HCT116 (cell line): Measurements from ENCODE around the gene ARHGEF18. TPM values are rescaled to one million over a fixed set of nuclear protein-coding genes. Genes with fewer than 3 reads are reported as not detected.

Experiments
- total RNA-seq: library from RNA; stranded (reverse); gene quantifications from one replicate; pipeline ENCODE4 v1.2.1, GENCODE V29; 2021; ENCODE audit not compliant: unreplicated experiment

The ARHGEF18 gene
- total RNA-seq, 1 experiment from 2014 or later, result 32.2 TPM

Other genes starting within 250 kb of the ARHGEF18 start
- gene INSR, start 54.5 kb upstream of the ARHGEF18 start, total RNA-seq, result 25.4 TPM
- gene PEX11G, start 140.1 kb downstream of the ARHGEF18 start, total RNA-seq, result 6.4 TPM
- 20.7 TPM for gene ZNF358, start 167.2 kb downstream of the ARHGEF18 start, total RNA-seq
- 19.1 TPM for gene MCOLN1, start 173.7 kb downstream of the ARHGEF18 start, total RNA-seq
- gene PNPLA6, start 186.8 kb downstream of the ARHGEF18 start, total RNA-seq, result 159 TPM
- 24.0 TPM for gene CAMSAP3, start 246.9 kb downstream of the ARHGEF18 start, total RNA-seq